H1 (cell line): Measurements from ENCODE around the gene TTC31. TPM values are rescaled to one million over a fixed set of nuclear protein-coding genes. Genes with fewer than 3 reads are reported as not detected.
A peak's percentile ranks its signal among the peaks of the same experiment; 100 is the strongest.

ENCODE experiments used
- CTCF ChIA-PET: fragments of 300-600 bp; sonication (Branson Sonifier 250); formaldehyde crosslinking; loops from one replicate; lab custom pipeline; 2021; ENCODE audit not compliant: partially characterized antibody; lab: Charles Lee
- POLR2A ChIA-PET: fragments of 300-600 bp; sonication (Branson Sonifier 250); formaldehyde crosslinking; loops from one replicate; lab custom pipeline; 2021; ENCODE audit warnings: inconsistent platforms; ENCODE audit not compliant: partially characterized antibody; lab: Charles Lee
- DNase-seq, 2 experiments: peaks; one replicate each; pipeline versions ENCODE4 v3.0.0 to v3.0.0-alpha.2; 2010 to 2022; ENCODE audit warnings: low spot score in 2 of 2, low read depth in 1 of 2, mixed read lengths in 1 of 2
- FAIRE-seq: peaks from 2 replicates; lab custom pipeline; 2011; peaks lifted over from hg19 to GRCh38; lab: Jason Lieb, UNC
- H2AFZ ChIP-seq: 2 replicates; pipeline ENCODE4 v1.8.1; 2012; ENCODE audit warnings: low read length, inconsistent platforms
- H2AK5ac ChIP-seq: 2 replicates; pipeline ENCODE4 v1.6.1; 2013; ENCODE audit warnings: low read depth, low read length
- H2BK120ac ChIP-seq: replicated peaks from 2 replicates; pipeline ENCODE3; 2013; ENCODE audit warnings: low read depth, low read length, inconsistent platforms
- H2BK12ac ChIP-seq: 2 replicates; pipeline ENCODE4 v1.6.1; 2013; ENCODE audit warnings: low read depth, low read length
- H2BK15ac ChIP-seq: 2 replicates; pipeline ENCODE4 v1.6.1; 2013; ENCODE audit warnings: low read length
- H2BK20ac ChIP-seq: 2 replicates; pipeline ENCODE4 v1.6.1; 2013; ENCODE audit warnings: low read length
- H2BK5ac ChIP-seq: 2 replicates; pipeline ENCODE4 v1.6.1; 2013; ENCODE audit warnings: low read depth, low read length
- H3K14ac ChIP-seq: 2 replicates; pipeline ENCODE4 v1.6.1; 2013; ENCODE audit warnings: inconsistent platforms; ENCODE audit not compliant: insufficient read length
- H3K18ac ChIP-seq: 2 replicates; pipeline ENCODE4 v1.6.1; 2013; ENCODE audit warnings: low read length; ENCODE audit errors: extremely low read depth
- H3K23ac ChIP-seq: 2 replicates; pipeline ENCODE4 v1.6.1; 2013; ENCODE audit warnings: inconsistent platforms; ENCODE audit not compliant: insufficient read length
- H3K23me2 ChIP-seq: 2 replicates; pipeline ENCODE4 v1.6.1; 2013; ENCODE audit warnings: low read depth, low read length
- H3K27ac ChIP-seq: 2 replicates; pipeline ENCODE4 v1.6.1; 2011; ENCODE audit warnings: low read depth, low read length, inconsistent platforms
- H3K27me3 ChIP-seq, 4 experiments: replicated peaks in 1 of 4; 1 replicate in 1 of 4; 2 replicates in 3 of 4; pipeline versions ENCODE4 v1.6.1 to v1.8.1; 2011 to 2013; ENCODE audit warnings: low read length in 3 of 4, mild to moderate bottlenecking in 3 of 4, inconsistent platforms in 2 of 4, mixed read lengths in 2 of 4, moderate library complexity in 1 of 4; ENCODE audit not compliant: control insufficient read depth in 3 of 4, insufficient read depth in 3 of 4; ENCODE audit errors: extremely low read depth in 1 of 4
- H3K36me3 ChIP-seq, 4 experiments: 2 replicates each; pipeline versions ENCODE4 v1.6.1 to v1.8.1; 2011 to 2013; ENCODE audit warnings: mild to moderate bottlenecking in 4 of 4, low read length in 3 of 4, moderate library complexity in 2 of 4, control low read depth in 1 of 4, inconsistent platforms in 1 of 4; ENCODE audit not compliant: insufficient read depth in 4 of 4, control insufficient read depth in 2 of 4
- H3K4ac ChIP-seq: replicated peaks from 2 replicates; pipeline ENCODE3; 2013; ENCODE audit warnings: low read length, low read depth, mixed read lengths, inconsistent platforms; ENCODE audit not compliant: insufficient read length
- H3K4me1 ChIP-seq, 4 experiments: replicated peaks in 1 of 4; 1 replicate in 1 of 4; 2 replicates in 3 of 4; pipeline versions ENCODE4 v1.6.1 to v1.8.1; 2011 to 2013; ENCODE audit warnings: low read length in 3 of 4, inconsistent platforms in 2 of 4, mixed read lengths in 1 of 4; ENCODE audit not compliant: insufficient read depth in 4 of 4, control insufficient read depth in 3 of 4
- H3K4me2 ChIP-seq, 2 experiments: 2 replicates each; pipeline versions ENCODE4 v1.6.1 to v1.8.1; 2011 to 2013; ENCODE audit warnings: low read depth in 2 of 2, low read length in 2 of 2, control low read depth in 1 of 2, inconsistent platforms in 1 of 2, mild to moderate bottlenecking in 1 of 2; ENCODE audit not compliant: insufficient read depth in 1 of 2
- H3K4me3 ChIP-seq, 4 experiments: fragments of 200-600, 300-600 bp in 1 of 4; sonication (generic), shearing (Covaris generic), sonication (Bioruptor Twin) in 1 of 4; 2 replicates each; pipeline versions ENCODE4 v1.5.1 to v1.8.1; 2011 to 2016; ENCODE audit warnings: low read length in 4 of 4, low read depth in 3 of 4, control low read depth in 2 of 4, inconsistent platforms in 2 of 4, mild to moderate bottlenecking in 2 of 4, mixed read lengths in 1 of 4, moderate library complexity in 1 of 4; ENCODE audit not compliant: insufficient read depth in 2 of 4; ENCODE audit errors: extremely low read depth in 1 of 4
- H3K56ac ChIP-seq: replicated peaks from 2 replicates; pipeline ENCODE3; 2013; ENCODE audit warnings: low read depth, mild to moderate bottlenecking, mixed read lengths, low read length, inconsistent platforms; ENCODE audit not compliant: insufficient read length
- H3K79me1 ChIP-seq: 2 replicates; pipeline ENCODE4 v1.6.1; 2013; ENCODE audit warnings: low read depth, low read length, control low read depth
- H3K79me2 ChIP-seq, 2 experiments: 2 replicates each; pipeline versions ENCODE4 v1.6.1 to v1.8.1; 2012 to 2013; ENCODE audit warnings: low read length in 2 of 2, mild to moderate bottlenecking in 2 of 2, inconsistent platforms in 1 of 2; ENCODE audit not compliant: insufficient read depth in 2 of 2, control insufficient read depth in 1 of 2
- H3K9ac ChIP-seq, 4 experiments: replicated peaks in 1 of 4; 1 replicate in 1 of 4; 2 replicates in 3 of 4; pipeline versions ENCODE4 v1.6.1 to v1.8.1; 2011 to 2013; ENCODE audit warnings: low read depth in 3 of 4, low read length in 3 of 4, control low read depth in 2 of 4, mild to moderate bottlenecking in 2 of 4, moderate library complexity in 2 of 4, inconsistent platforms in 1 of 4; ENCODE audit errors: extremely low read depth in 1 of 4
- H3K9me3 ChIP-seq, 2 experiments: 2 replicates each; pipeline versions ENCODE4 v1.6.1 to v1.8.1; 2012 to 2013; ENCODE audit warnings: mild to moderate bottlenecking in 2 of 2, moderate library complexity in 2 of 2, control low read depth in 1 of 2, inconsistent platforms in 1 of 2, low read depth in 1 of 2, low read length in 1 of 2, mixed read lengths in 1 of 2; ENCODE audit not compliant: insufficient read depth in 2 of 2
- H4K20me1 ChIP-seq, 2 experiments: replicated peaks in 1 of 2; 2 replicates each; pipeline versions ENCODE3 to v1.8.1; 2011 to 2013; ENCODE audit warnings: inconsistent platforms in 2 of 2, low read length in 2 of 2, mild to moderate bottlenecking in 1 of 2; ENCODE audit not compliant: insufficient read depth in 2 of 2, control insufficient read depth in 1 of 2
- H4K5ac ChIP-seq: 2 replicates; pipeline ENCODE4 v1.6.1; 2013; ENCODE audit warnings: low read length, low read depth, mixed read lengths, inconsistent platforms; ENCODE audit not compliant: insufficient read length
- H4K8ac ChIP-seq: 2 replicates; pipeline ENCODE4 v1.8.0; 2013; ENCODE audit warnings: mild to moderate bottlenecking, moderate library complexity, low read length, inconsistent platforms; ENCODE audit not compliant: insufficient read depth; ENCODE audit errors: extremely low read depth
- H4K91ac ChIP-seq: replicated peaks from 2 replicates; pipeline ENCODE3; 2013; ENCODE audit warnings: low read length, mixed read lengths, inconsistent platforms; ENCODE audit not compliant: insufficient read length
- GTF2F1 ChIP-seq: IDR thresholded peaks from 2 replicates; pipeline ENCODE4 v1.6.1; 2012; ENCODE audit warnings: low read depth, low read length, improper control_type of control experiment, borderline replicate concordance
- JUN ChIP-seq: IDR thresholded peaks from 2 replicates; pipeline ENCODE4 v1.6.1; 2011; ENCODE audit warnings: low read depth, mild to moderate bottlenecking, improper control_type of control experiment, low read length
- JUND ChIP-seq: IDR thresholded peaks from 2 replicates; pipeline ENCODE4 v1.6.1; 2011; ENCODE audit warnings: mild to moderate bottlenecking, improper control_type of control experiment, low read length
- KDM4A ChIP-seq: IDR thresholded peaks from one replicate; pipeline ENCODE4 v1.7.1; 2012; ENCODE audit warnings: low read depth, mild to moderate bottlenecking, moderate library complexity, low read length, inconsistent platforms; ENCODE audit not compliant: severe bottlenecking
- SP4 ChIP-seq: IDR thresholded peaks from 2 replicates; pipeline ENCODE4 v1.6.1; 2012; ENCODE audit warnings: low read length, inconsistent platforms
- WGBS, 2 experiments: shearing (Covaris generic) in 1 of 2; methylation state at CpG; one replicate each; pipeline versions ENCODE4 v1.1.6 to v1.1.7; 2013 to 2015; ENCODE audit warnings: low lambda C conversion rate in 2 of 2, mixed read lengths in 2 of 2, inconsistent platforms in 1 of 2, low coverage in 1 of 2, missing lambda C conversion rate in 1 of 2; ENCODE audit not compliant: insufficient replicate concordance in 2 of 2, insufficient coverage in 1 of 2, insufficient read length in 1 of 2; ENCODE audit errors: extremely low coverage in 1 of 2, missing lambda C conversion rate in 1 of 2; 5-methylcytosine and 5-hydroxymethylcytosine counted together
- polyA plus RNA-seq, 7 experiments: library from polyadenylated mRNA; depleted of rRNA in 3 of 7; stranded (reverse) in 5 of 7; unstranded in 2 of 7; fragments of >200 nt in 5 of 7; fragments of 200-250 nt in 2 of 7; gene quantifications; 1 replicate in 5 of 7; 2 replicates in 1 of 7; 4 replicates in 1 of 7; pipeline versions ENCODE4 v1.2.1 to v1.2.3, GENCODE V29; 2011 to 2013; ENCODE audit warnings: missing spikeins in 2 of 7, mixed read lengths in 2 of 7
- total RNA-seq: library from RNA; stranded (reverse); fragmentation: NEBNext Ultra II Directional; extraction: Animal tissue kit (Norgen Biotek cat#: 25700); gene quantifications from 2 replicates; pipeline ENCODE4 v1.2.1, GENCODE V29; 2021

Gene TTC31
- total and polyA plus RNA-seq, 2 of the 8 experiments (the other 6 are each of a cell fraction or from before 2014, with no cell fraction given), result 28.8 to 29.9 TPM

GRCh38 chr2:74527741-74528140 lies 44.9 kb downstream of the TTC31 start:
- Histone ChIP-seq H3K18ac (no peak overlapping the region), H2BK120ac (no peak overlapping the region), H2BK12ac (no peak overlapping the region), H4K5ac (no peak overlapping the region), H3K4ac (no peak overlapping the region), H3K9me3 (no peaks in the 10 kb centered on the region), H3K23me2 (peaks cover 9% of the 10 kb centered on the region; the same call in 1 of the 2 replicates), H2BK15ac (no peak overlapping the region), H4K20me1 (peaks cover 3 to 6% of the 10 kb centered on the region in 2 experiments), H3K4me1 (peaks cover 4 to 13% (median 6%) of the 10 kb centered on the region in 4 experiments; a peak in 6 of 7 replicates), H2AFZ (no peak overlapping the region), H3K14ac (no peak overlapping the region), H3K79me1 (peaks cover 10% of the 10 kb centered on the region), H2AK5ac (no peak overlapping the region), H4K91ac (no peak overlapping the region), H3K27me3 (peaks cover 0 to 3% (median under 1%) of the 10 kb centered on the region in 4 experiments; a peak in 3 of 7 replicates), H3K23ac (no peak overlapping the region), H3K27ac (no peak overlapping the region), H3K4me2 (no peak overlapping the region; a peak in 1 of 4 replicates), H2BK20ac (no peak overlapping the region), H3K9ac (no peak overlapping the region), H3K79me2 (peaks cover 0 to 18% of the 10 kb centered on the region in 2 experiments; a peak in 2 of 4 replicates), H2BK5ac (no peak overlapping the region), H3K56ac (no peak overlapping the region), H3K4me3 (no peak overlapping the region), H4K8ac (peak overlapping the region; percentile 43), H3K36me3 (peaks cover 5 to 25% (median 18%) of the 10 kb centered on the region in 4 experiments; a peak in 7 of 8 replicates)
- WGBS, 2 experiments, result 88% methylated on average over 9 of the region's 9 CpGs; no CpG with 5 or more reads in 1 of the 2 experiments
- FAIRE-seq (no peak), DNase-seq (no peak)
- ChIA-PET CTCF (interaction anchor here (1.7 kb wide), 1 partner anchor 24 kb away, joined by 11 read pairs; no protein-coding TSS in a partner anchor), POLR2A (interaction anchor here (2.1 to 5.9 kb wide), 4 partner anchors 17 to 28 kb away, joined by 8 to 73 read pairs (median 28); partner anchors contain the start of gene LBX2)
- TF ChIP-seq SP4, result no peak
- no peak for TF ChIP-seq KDM4A
- TF ChIP-seq JUND, result no peak
- no peak for TF ChIP-seq GTF2F1
- TF ChIP-seq JUN, result no peak
